H9 (cell line): ENCODE results near the gene GPR108. TPM values are rescaled to one million over a fixed set of nuclear protein-coding genes. Genes with fewer than 3 reads are reported as not detected.
A peak's percentile ranks its signal among the peaks of the same experiment; 100 is the strongest.

ENCODE experiments used
- DNase-seq: peaks from one replicate; pipeline ENCODE4 v3.0.0-alpha.2; 2017
- H2AFZ ChIP-seq: one replicate; pipeline ENCODE4 v1.6.1; 2013; ENCODE audit warnings: mild to moderate bottlenecking, low read length, control low read depth, moderate library complexity
- H2AK5ac ChIP-seq: 2 replicates; pipeline ENCODE4 v1.6.1; 2013; ENCODE audit warnings: low read length, control low read depth, mixed read lengths; ENCODE audit not compliant: insufficient read length
- H2BK120ac ChIP-seq: one replicate; pipeline ENCODE4 v1.6.1; 2013; ENCODE audit warnings: low read depth, mild to moderate bottlenecking, low read length, control low read depth, inconsistent platforms; ENCODE audit not compliant: poor library complexity, severe bottlenecking
- H2BK12ac ChIP-seq: 2 replicates; pipeline ENCODE4 v1.6.1; 2013; ENCODE audit warnings: low read length, control low read depth, mixed read lengths, low read depth; ENCODE audit not compliant: insufficient read length
- H2BK15ac ChIP-seq: 2 replicates; pipeline ENCODE4 v1.6.1; 2013; ENCODE audit warnings: low read depth, low read length, control low read depth
- H2BK20ac ChIP-seq: one replicate; pipeline ENCODE4 v1.6.1; 2013; ENCODE audit warnings: low read depth, mild to moderate bottlenecking, low read length, control low read depth, inconsistent platforms; ENCODE audit not compliant: poor library complexity, severe bottlenecking
- H2BK5ac ChIP-seq: 2 replicates; pipeline ENCODE4 v1.6.1; 2013; ENCODE audit warnings: low read length, control low read depth, mixed read lengths; ENCODE audit not compliant: insufficient read length
- H3K14ac ChIP-seq: 2 replicates; pipeline ENCODE4 v1.6.1; 2013; ENCODE audit warnings: low read length, control low read depth; ENCODE audit not compliant: insufficient read depth
- H3K18ac ChIP-seq: 2 replicates; pipeline ENCODE4 v1.6.1; 2013; ENCODE audit warnings: low read depth, mild to moderate bottlenecking, mixed read lengths, low read length, control low read depth; ENCODE audit not compliant: insufficient read length
- H3K23ac ChIP-seq: 2 replicates; pipeline ENCODE4 v1.6.1; 2013; ENCODE audit warnings: low read length, control low read depth, mixed read lengths, low read depth; ENCODE audit not compliant: insufficient read length
- H3K23me2 ChIP-seq: 2 replicates; pipeline ENCODE4 v1.6.1; 2013; ENCODE audit warnings: low read depth, mild to moderate bottlenecking, mixed read lengths, low read length, control low read depth; ENCODE audit not compliant: insufficient read length, poor library complexity, severe bottlenecking
- H3K27ac ChIP-seq: 2 replicates; pipeline ENCODE4 v1.5.1; 2013; ENCODE audit warnings: low read length, control low read depth, mixed read lengths, low read depth; ENCODE audit not compliant: insufficient read length
- H3K27me3 ChIP-seq: 2 replicates; pipeline ENCODE4 v1.6.1; 2013; ENCODE audit warnings: low read length, control low read depth, inconsistent platforms; ENCODE audit not compliant: insufficient read depth
- H3K4ac ChIP-seq: 2 replicates; pipeline ENCODE4 v1.6.1; 2013; ENCODE audit warnings: low read depth, mild to moderate bottlenecking, control low read depth, inconsistent platforms, low read length, moderate library complexity
- H3K4me1 ChIP-seq: 2 replicates; pipeline ENCODE4 v1.6.1; 2013; ENCODE audit warnings: low read length, control low read depth, inconsistent platforms; ENCODE audit not compliant: insufficient read depth
- H3K4me2 ChIP-seq: 2 replicates; pipeline ENCODE4 v1.6.1; 2013; ENCODE audit warnings: low read length, control low read depth, mixed read lengths; ENCODE audit not compliant: insufficient read length, insufficient read depth
- H3K56ac ChIP-seq: 2 replicates; pipeline ENCODE4 v1.6.1; 2013; ENCODE audit warnings: low read depth, mild to moderate bottlenecking, mixed read lengths, low read length, control low read depth; ENCODE audit not compliant: insufficient read length
- H3K79me1 ChIP-seq: 2 replicates; pipeline ENCODE4 v1.6.1; 2013; ENCODE audit warnings: low read depth, mild to moderate bottlenecking, moderate library complexity, low read length, control low read depth, inconsistent platforms; ENCODE audit not compliant: insufficient read depth, poor library complexity, severe bottlenecking
- H3K79me2 ChIP-seq: 2 replicates; pipeline ENCODE4 v1.6.1; 2013; ENCODE audit warnings: low read length, control low read depth, inconsistent platforms; ENCODE audit not compliant: insufficient read depth
- H3K9ac ChIP-seq: 2 replicates; pipeline ENCODE4 v1.6.1; 2013; ENCODE audit warnings: low read length, control low read depth, mixed read lengths; ENCODE audit not compliant: insufficient read length; ENCODE audit errors: extremely low read depth
- H3K9me3 ChIP-seq: one replicate; pipeline ENCODE4 v1.6.1; 2013; ENCODE audit warnings: low read depth, low read length, inconsistent platforms; ENCODE audit not compliant: control insufficient read depth
- H3T11ph ChIP-seq: one replicate; pipeline ENCODE4 v1.6.1; 2013; ENCODE audit warnings: mild to moderate bottlenecking, low read length, control low read depth, inconsistent platforms
- H4K20me1 ChIP-seq: one replicate; pipeline ENCODE4 v1.6.1; 2013; ENCODE audit not compliant: control insufficient read depth, insufficient read length, insufficient read depth
- H4K5ac ChIP-seq: 2 replicates; pipeline ENCODE4 v1.6.1; 2013; ENCODE audit warnings: low read depth, mild to moderate bottlenecking, mixed read lengths, low read length, control low read depth; ENCODE audit not compliant: insufficient read length
- H4K8ac ChIP-seq: replicated peaks from 2 replicates; pipeline ENCODE4 v1.6.1; 2013; ENCODE audit warnings: low read length, control low read depth, mixed read lengths, low read depth; ENCODE audit not compliant: insufficient read length
- H4K91ac ChIP-seq: 2 replicates; pipeline ENCODE4 v1.6.1; 2013; ENCODE audit warnings: low read depth, mild to moderate bottlenecking, moderate library complexity, mixed read lengths, low read length, control low read depth; ENCODE audit not compliant: insufficient read length
- H3K27ac Mint-ChIP-seq, 3 experiments: 2 replicates in 2 of 3; 3 replicates in 1 of 3; pipeline ENCODE4 v1.8.0; 2020 to 2021; ENCODE audit warnings: mixed read lengths in 3 of 3, mild to moderate bottlenecking in 1 of 3, moderate library complexity in 1 of 3
- H3K27me3 Mint-ChIP-seq: 2 replicates; pipeline ENCODE4 v1.8.0; 2021; ENCODE audit warnings: low read depth, mild to moderate bottlenecking, moderate library complexity, mixed read lengths
- H3K36me3 Mint-ChIP-seq, 3 experiments: 2 replicates in 2 of 3; 3 replicates in 1 of 3; pipeline ENCODE4 v1.8.0; 2020 to 2021; ENCODE audit warnings: low read depth in 3 of 3, mixed read lengths in 3 of 3; ENCODE audit not compliant: insufficient read depth in 1 of 3
- H3K4me1 Mint-ChIP-seq, 2 experiments: 2 replicates each; pipeline ENCODE4 v1.8.0; 2020; ENCODE audit warnings: mixed read lengths in 2 of 2
- H3K4me3 Mint-ChIP-seq, 2 experiments: 2 replicates in 1 of 2; 3 replicates in 1 of 2; pipeline ENCODE4 v1.8.0; 2020 to 2021; ENCODE audit warnings: mild to moderate bottlenecking in 2 of 2, mixed read lengths in 2 of 2, moderate library complexity in 1 of 2
- H3K9me3 Mint-ChIP-seq, 2 experiments: 2 replicates in 1 of 2; 3 replicates in 1 of 2; pipeline ENCODE4 v1.8.0; 2020; ENCODE audit warnings: mild to moderate bottlenecking in 2 of 2, mixed read lengths in 2 of 2, moderate library complexity in 1 of 2
- CTCF ChIP-seq: fragments of 200-600 bp; sonication (generic); conservative IDR thresholded peaks from 3 replicates; pipeline ENCODE4 v1.8.0; 2021; ENCODE audit warnings: antibody characterized with exemption, mild to moderate bottlenecking
- WGBS: extraction: QIAGEN DNeasy Blood & Tissue Kit; methylation state at CpG from one replicate; pipeline ENCODE4 v1.1.7; 2013; ENCODE audit warnings: missing lambda C conversion rate, low lambda C conversion rate, mixed read lengths; ENCODE audit not compliant: insufficient read length; ENCODE audit errors: extremely low coverage; 5-methylcytosine and 5-hydroxymethylcytosine counted together
- total RNA-seq: library from RNA; stranded (reverse); gene quantifications from 2 replicates; pipeline ENCODE4 v1.2.1, GENCODE V29; 2021

The GPR108 gene
- total RNA-seq, 1 experiment from 2014 or later: 38.2 TPM

- Histone ChIP-seq H2BK12ac (no peak overlapping the region), H2BK15ac (no peak overlapping the region), H3K23me2 (no peaks in the 10 kb centered on the region), H3K56ac (no peak overlapping the region), H3K27me3 (no peaks in the 10 kb centered on the region), H3K23ac (no peak overlapping the region), H2BK20ac (no peak overlapping the region), H2BK5ac (no peak overlapping the region), H2AFZ (no peak overlapping the region), H2AK5ac (no peak overlapping the region), H3K4ac (no peak overlapping the region), H3K9me3 (no peaks in the 10 kb centered on the region), H2BK120ac (no peak overlapping the region), H3K79me1 (no peaks in the 10 kb centered on the region), H3T11ph (no peak overlapping the region), H3K4me1 (no peaks in the 10 kb centered on the region; the same call in 1 of the 2 replicates), H3K79me2 (no peaks in the 10 kb centered on the region), H3K18ac (no peak overlapping the region), H3K27ac (no peak overlapping the region), H4K8ac (no peak overlapping the region), H3K14ac (no peak overlapping the region), H3K4me2 (no peak overlapping the region), H4K91ac (no peak overlapping the region), H4K20me1 (no peaks in the 10 kb centered on the region), H3K9ac (no peak overlapping the region), H4K5ac (no peak overlapping the region)
- DNase-seq: peak; percentile 48
- WGBS: no CpG with 5 or more reads among the region's 10 CpGs
- Mint-ChIP-seq H3K36me3 (peaks cover 0 to 4% (median 3%) of the 10 kb centered on the region in 3 experiments; a peak in 3 of 7 replicates), H3K9me3 (peaks cover 7 to 11% of the 10 kb centered on the region in 2 experiments; a peak in 4 of 5 replicates), H3K27ac (peak overlapping the region in 1 of 3 experiments; percentile 11; a peak in 1 of 7 replicates), H3K4me1 (peaks cover 0 to 26% of the 10 kb centered on the region in 2 experiments), H3K4me3 (peak overlapping the region in 1 of 2 experiments; percentile 55; a peak in 1 of 5 replicates), H3K27me3 (peaks cover 18% of the 10 kb centered on the region)
- TF ChIP-seq CTCF: peak; percentile 53; the same call in 2 of the 3 replicates
Observed at GRCh38 chr19:6717036-6717435, 20.3 kb downstream of the GPR108 start.
